NCI-H2196 treated with DMSO at 0.1 percent for 48 hours (cell line): ENCODE data around the gene PRAMEF26.
"Not testable (repeated sequence)": the region's sequence is repeated elsewhere in the genome, so short reads cannot be mapped to it uniquely, and the experiment has no call there.

Source experiments
- DNase-seq: peaks from one replicate; lab custom pipeline; 2025; ENCODE audit not compliant: unreplicated experiment; lab: John Stamatoyannopoulos, UW

The PRAMEF26 gene

GRCh38 chr1:13155909-13156308 lies at the start of gene PRAMEF26:
TSS of gene PRAMEF26 (minus strand) at chr1:13156009. CDS start at chr1:13153095, 2,914 bp downstream.
- not testable (repeated sequence) for DNase-seq

GRCh38 chr1:13201309-13201708 lies 45.5 kb upstream of the PRAMEF26 start, which contains the start of gene PRAMEF13:
TSS of gene PRAMEF13 (minus strand) at chr1:13201409. CDS start at chr1:13199589, 1,820 bp downstream.
- DNase-seq = not testable (repeated sequence)

GRCh38 chr1:13171548-13171947 lies 15.7 kb upstream of the PRAMEF26 start, which contains the start of gene PRAMEF9:
TSS of gene PRAMEF9 (plus strand) at chr1:13171848. CDS start at chr1:13175281, 3,433 bp downstream.
- DNase-seq = not testable (repeated sequence)

GRCh38 chr1:13165531-13165930 lies 9.7 kb upstream of the PRAMEF26 start, which contains the start of gene HNRNPCL4:
TSS of gene HNRNPCL4 (minus strand) at chr1:13165631. CDS start at chr1:13165467, 164 bp downstream.
- not testable (repeated sequence) for DNase-seq

GRCh38 chr1:13116754-13117153 lies 39.1 kb downstream of the PRAMEF26 start, which contains the start of gene HNRNPCL2:
TSS of gene HNRNPCL2 (minus strand) at chr1:13116854. CDS start at chr1:13116400, 454 bp downstream.
- not testable (repeated sequence) for DNase-seq
